ENCODE results near the gene LY6G5C. TPM values are rescaled to one million over a fixed set of nuclear protein-coding genes. Genes with fewer than 3 reads are reported as not detected.

LY6G5C gene
- total and polyA plus RNA-seq, 2 donors (not counting 3 experiments of a cell fraction or from before 2014, with no cell fraction given) = 8.2 to 11.4 TPM

GRCh38 chr6:31676322-31676903 is 4.5 kb downstream of the LY6G5C start:
- no peak overlapping the region for H2AFZ ChIP-seq (ENCODE audit: low read depth, low read length)
- POLR2A ChIA-PET = no interaction called here
- intact Hi-C loops (cut with micrococcal nuclease) = no loop called here
- FAIRE-seq (no peak), DNase-seq (ENCODE audit: low read depth, low spot score) (no peak)
- H3K79me2 ChIP-seq (ENCODE audit: control insufficient read depth, insufficient read depth, low read length) = no peaks in the 10 kb centered on the region
- no peak for TF ChIP-seq MAX (IDR thresholded peaks at IDR 0.05; ENCODE audit: insufficient read depth, insufficient read length)
- TF ChIP-seq GATA2 (IDR thresholded peaks at IDR 0.05; ENCODE audit: insufficient read depth, insufficient read length, low read depth, low read length) = no peak
- no peak for TF ChIP-seq JUN (IDR thresholded peaks at IDR 0.05; ENCODE audit: borderline replicate concordance, insufficient read depth, insufficient read length, low read depth)
- no peak for TF ChIP-seq POLR2A (IDR thresholded peaks at IDR 0.05; ENCODE audit: low read depth, low read length)
- no peak for TF ChIP-seq MYC (IDR thresholded peaks at IDR 0.05; ENCODE audit: low read depth, low read length)
- no peak for TF ChIP-seq CTCF (IDR thresholded peaks at IDR 0.05; ENCODE audit: extremely low read depth in 1 of 2, insufficient read depth in 1 of 2, low read depth in 1 of 2, low read length in 2 of 2)
- no peak for TF ChIP-seq FOS (IDR thresholded peaks at IDR 0.05; ENCODE audit: borderline replicate concordance, insufficient read depth, low read length)
- no peak for TF ChIP-seq POLR2AphosphoS5 (IDR thresholded peaks at IDR 0.05; ENCODE audit: insufficient read depth, low read depth, low read length)
- no peak for TF ChIP-seq EZH2 (IDR thresholded peaks at IDR 0.05; ENCODE audit: borderline replicate concordance, low read depth, low read length, severe bottlenecking)
- H3K27me3 ChIP-seq (ENCODE audit: control insufficient read depth in 2 of 2, insufficient read depth in 2 of 2, low read length in 2 of 2) = no peaks in the 10 kb centered on the region
- peaks cover 5% of the 10 kb centered on the region for H3K4me1 ChIP-seq (ENCODE audit: control insufficient read depth, extremely low read depth, insufficient read depth, low read length)
- H3K9ac ChIP-seq (replicated peaks; ENCODE audit: extremely low read depth, insufficient read depth, low read length) = no peak overlapping the region
- no TSS peak for BruUV-seq (replicated peaks)
- no peaks in the 10 kb centered on the region for H3K9me3 ChIP-seq (replicated peaks; ENCODE audit: control insufficient read depth, insufficient read depth, low read length)
- no peak overlapping the region for H3K4me2 ChIP-seq (ENCODE audit: insufficient read depth, low read length)
- H4K20me1 ChIP-seq (replicated peaks; ENCODE audit: control insufficient read depth, extremely low read depth, insufficient read depth, low read length) = no peaks in the 10 kb centered on the region
- dilution Hi-C loops (cut with MboI; ENCODE audit: extremely low pct_ligation_motif_present, low sequenced_read_pairs) = no loop called here
- CTCF ChIA-PET = no interaction called here
- peaks cover 5 to 16% of the 10 kb centered on the region in 2 experiments for H3K36me3 ChIP-seq (ENCODE audit: control insufficient read depth in 2 of 2, extremely low read depth in 1 of 2, insufficient read depth in 2 of 2, low read length in 2 of 2)
- H3K27ac ChIP-seq (ENCODE audit: insufficient read depth, low read depth, low read length) = no peak overlapping the region
- H3K4me3 ChIP-seq (replicated peaks in 1 of 3; ENCODE audit: insufficient read depth in 1 of 3, low read depth in 1 of 3, low read length in 3 of 3) = no peak overlapping the region
- H3K9me1 ChIP-seq (replicated peaks; ENCODE audit: control insufficient read depth, extremely low read depth, insufficient read depth, low read length) = no peaks in the 10 kb centered on the region

Measured in endothelial cell of umbilical vein (primary cell).